BLaER1 treated with 17β-estradiol and CSF1 and Interleukin-3, amounts not matched to agents 10 nM and 100 nM (cell line): Measurements from ENCODE around the gene NUDT1.

Source experiments
- H3K27ac ChIP-seq, 11 experiments: shearing (Covaris generic); formaldehyde crosslinking; 2 replicates each; pipeline ENCODE4 v1.8.1; 2022
- H3K27me3 ChIP-seq, 11 experiments: shearing (Covaris generic); formaldehyde crosslinking; 2 replicates each; pipeline ENCODE4 v1.8.1; 2022
- H3K36me3 ChIP-seq, 11 experiments: shearing (Covaris generic); formaldehyde crosslinking; 2 replicates each; pipeline ENCODE4 v1.8.1; 2022
- H3K4me1 ChIP-seq, 10 experiments: shearing (Covaris generic); formaldehyde crosslinking; 2 replicates each; pipeline ENCODE4 v1.8.1; 2022
- H3K4me2 ChIP-seq, 11 experiments: shearing (Covaris generic); formaldehyde crosslinking; 2 replicates each; pipeline ENCODE4 v1.8.1; 2022
- H3K4me3 ChIP-seq, 10 experiments: shearing (Covaris generic); formaldehyde crosslinking; 2 replicates each; pipeline ENCODE4 v1.8.1; 2022
- H3K9ac ChIP-seq, 11 experiments: shearing (Covaris generic); formaldehyde crosslinking; 2 replicates each; pipeline ENCODE4 v1.8.1; 2022
- H3K9me3 ChIP-seq, 11 experiments: shearing (Covaris generic); formaldehyde crosslinking; replicated peaks in 1 of 11; 2 replicates each; pipeline ENCODE4 v1.8.1; 2022
- H4K20me1 ChIP-seq, 11 experiments: shearing (Covaris generic); formaldehyde crosslinking; 2 replicates each; pipeline ENCODE4 v1.8.1; 2022
- Cebpa-rat ChIP-seq, 11 experiments: shearing (Covaris generic); IDR thresholded peaks; 2 replicates each; pipeline ENCODE4 v1.8.1; 2022

Gene NUDT1

GRCh38 chr7:2241580-2242540 lies at the start of gene NUDT1, which contains the start of gene MRM2:
Gene NUDT1 (plus strand): TSS chr7:2242226. CDS start chr7:2244575, 2,349 bp downstream.
Gene MRM2 (minus strand): TSS chr7:2242205. CDS start chr7:2242169, 36 bp downstream.
- Histone ChIP-seq H3K27me3 (no peaks in the 10 kb centered on the region), H3K4me1 (peaks cover 73 to 88% (median 85%) of the 10 kb centered on the region in 10 experiments), H4K20me1 (peaks cover 0 to 31% (median 5%) of the 10 kb centered on the region in 11 experiments; a peak in 9 of 22 replicates), H3K4me2 (peak within 1 kb of the TSS; percentile 90 to 100 (median 96)), H3K9ac (peak within 1 kb of the TSS; percentile 87 to 94 (median 93)), H3K36me3 (peaks cover 19 to 33% (median 27%) of the 10 kb centered on the region in 11 experiments), H3K4me3 (peak within 1 kb of the TSS; percentile 84 to 98 (median 96)), H3K27ac (peak within 1 kb of the TSS; percentile 76 to 91 (median 87)), H3K9me3 (no peaks in the 10 kb centered on the region)
- TF ChIP-seq Cebpa-rat (IDR thresholded peaks at IDR 0.05): no peak

- Histone ChIP-seq H3K9me3 (peaks cover 28 to 40% (median 34%) of the 10 kb centered on the region in 11 experiments), H3K4me1 (peaks cover 8 to 37% (median 30%) of the 10 kb centered on the region in 10 experiments; a peak in 19 of 20 replicates), H4K20me1 (peaks cover 11 to 47% (median 33%) of the 10 kb centered on the region in 11 experiments; a peak in 20 of 22 replicates), H3K9ac (no peak overlapping the region), H3K4me3 (no peak overlapping the region), H3K4me2 (peak overlapping the region in 3 of 11 experiments; percentile 6 to 18 (median 7); a peak in 3 of 22 replicates), H3K36me3 (peaks cover 69 to 90% (median 81%) of the 10 kb centered on the region in 11 experiments), H3K27ac (no peak overlapping the region), H3K27me3 (no peaks in the 10 kb centered on the region)
- no peak for TF ChIP-seq Cebpa-rat (IDR thresholded peaks at IDR 0.05)
Observed at GRCh38 chr7:2192831-2193534, 49.0 kb upstream of the NUDT1 start.

- peaks cover 22 to 32% (median 26%) of the 10 kb centered on the region in 11 experiments for H3K9me3 ChIP-seq
- no peak overlapping the region for H3K9ac ChIP-seq
- H3K4me3 ChIP-seq: no peak overlapping the region
- peak overlapping the region in 2 of 11 experiments; percentile 6 to 18; a peak in 2 of 22 replicates for H3K4me2 ChIP-seq
- H3K36me3 ChIP-seq: peaks cover 66 to 90% (median 80%) of the 10 kb centered on the region in 11 experiments
- H3K27ac ChIP-seq: no peak overlapping the region
- no peak for TF ChIP-seq Cebpa-rat (IDR thresholded peaks at IDR 0.05)
- peaks cover 11 to 54% (median 41%) of the 10 kb centered on the region in 11 experiments; a peak in 20 of 22 replicates for H4K20me1 ChIP-seq
- peaks cover 8 to 45% (median 37%) of the 10 kb centered on the region in 10 experiments; a peak in 19 of 20 replicates for H3K4me1 ChIP-seq
- no peaks in the 10 kb centered on the region for H3K27me3 ChIP-seq
Observed at GRCh38 chr7:2193575-2194305, 48.3 kb upstream of the NUDT1 start.

- H3K4me3 ChIP-seq: no peak overlapping the region; a peak in 1 of 20 replicates
- H3K4me1 ChIP-seq: peaks cover 8 to 63% (median 43%) of the 10 kb centered on the region in 10 experiments; a peak in 19 of 20 replicates
- peaks cover 11 to 73% (median 49%) of the 10 kb centered on the region in 11 experiments; a peak in 20 of 22 replicates for H4K20me1 ChIP-seq
- peak overlapping the region in 8 of 11 experiments; percentile 63 to 85 (median 76); a peak in 14 of 22 replicates for H3K4me2 ChIP-seq
- H3K27ac ChIP-seq: peak overlapping the region in 2 of 11 experiments; percentile 20 to 47; a peak in 1 of 22 replicates
- H3K27me3 ChIP-seq: no peaks in the 10 kb centered on the region
- peaks cover 66 to 90% (median 81%) of the 10 kb centered on the region in 11 experiments for H3K36me3 ChIP-seq
- peak overlapping the region in 3 of 11 experiments; percentile 33 to 66 (median 63); a peak in 2 of 22 replicates for H3K9ac ChIP-seq
- no peak for TF ChIP-seq Cebpa-rat (IDR thresholded peaks at IDR 0.05)
- peaks cover 10 to 17% (median 14%) of the 10 kb centered on the region in 11 experiments; a peak in 21 of 22 replicates for H3K9me3 ChIP-seq
Observed at GRCh38 chr7:2195400-2196246, 46.4 kb upstream of the NUDT1 start.

- Histone ChIP-seq H3K4me1 (peaks cover 10 to 73% (median 51%) of the 10 kb centered on the region in 10 experiments), H3K4me3 (peak overlapping the region in 2 of 10 experiments; percentile 0 to 35; a peak in 3 of 20 replicates), H3K27ac (peak overlapping the region in 4 of 11 experiments; percentile 1 to 49 (median 34); a peak in 7 of 22 replicates), H3K4me2 (peak overlapping the region; percentile 36 to 85 (median 71)), H3K9me3 (peaks cover 10 to 17% (median 14%) of the 10 kb centered on the region in 11 experiments; a peak in 21 of 22 replicates), H3K27me3 (no peaks in the 10 kb centered on the region), H3K36me3 (peaks cover 61 to 90% (median 75%) of the 10 kb centered on the region in 11 experiments), H4K20me1 (peaks cover 19 to 84% (median 57%) of the 10 kb centered on the region in 11 experiments; a peak in 20 of 22 replicates), H3K9ac (peak overlapping the region in 7 of 11 experiments; percentile 1 to 66 (median 33); a peak in 9 of 22 replicates)
- TF ChIP-seq Cebpa-rat (IDR thresholded peaks at IDR 0.05): no peak
Observed at GRCh38 chr7:2196381-2197378, 45.3 kb upstream of the NUDT1 start.

GRCh38 chr7:2197436-2198155 lies 44.4 kb upstream of the NUDT1 start:
- no peak for TF ChIP-seq Cebpa-rat (IDR thresholded peaks at IDR 0.05)
- Histone ChIP-seq H3K27me3 (no peaks in the 10 kb centered on the region), H3K36me3 (peaks cover 54 to 87% (median 76%) of the 10 kb centered on the region in 11 experiments), H3K4me2 (peak overlapping the region; percentile 36 to 85 (median 71); a peak in 20 of 22 replicates), H4K20me1 (peaks cover 22 to 93% (median 66%) of the 10 kb centered on the region in 11 experiments; a peak in 20 of 22 replicates), H3K4me1 (peaks cover 19 to 83% (median 60%) of the 10 kb centered on the region in 10 experiments), H3K27ac (0 out of 22 replicates have a peak overlapping the region, but pooled peaks of 1 of the 11 experiments have one; percentile 47), H3K9ac (peak overlapping the region in 4 of 11 experiments; percentile 12 to 66 (median 38); a peak in 3 of 22 replicates), H3K9me3 (peaks cover 10 to 17% (median 14%) of the 10 kb centered on the region in 11 experiments; a peak in 21 of 22 replicates), H3K4me3 (no peak overlapping the region)
